H9 (cell line): ENCODE data around the gene TNIK. TPM values are rescaled to one million over a fixed set of nuclear protein-coding genes. Genes with fewer than 3 reads are reported as not detected.

Source experiments
- DNase-seq: peaks from one replicate; pipeline ENCODE4 v3.0.0-alpha.2; 2017
- H2AFZ ChIP-seq: one replicate; pipeline ENCODE4 v1.6.1; 2013; ENCODE audit warnings: mild to moderate bottlenecking, low read length, control low read depth, moderate library complexity
- H2AK5ac ChIP-seq: 2 replicates; pipeline ENCODE4 v1.6.1; 2013; ENCODE audit warnings: low read length, control low read depth, mixed read lengths; ENCODE audit not compliant: insufficient read length
- H2BK120ac ChIP-seq: one replicate; pipeline ENCODE4 v1.6.1; 2013; ENCODE audit warnings: low read depth, mild to moderate bottlenecking, low read length, control low read depth, inconsistent platforms; ENCODE audit not compliant: poor library complexity, severe bottlenecking
- H2BK12ac ChIP-seq: 2 replicates; pipeline ENCODE4 v1.6.1; 2013; ENCODE audit warnings: low read length, control low read depth, mixed read lengths, low read depth; ENCODE audit not compliant: insufficient read length
- H2BK15ac ChIP-seq: 2 replicates; pipeline ENCODE4 v1.6.1; 2013; ENCODE audit warnings: low read depth, low read length, control low read depth
- H2BK20ac ChIP-seq: one replicate; pipeline ENCODE4 v1.6.1; 2013; ENCODE audit warnings: low read depth, mild to moderate bottlenecking, low read length, control low read depth, inconsistent platforms; ENCODE audit not compliant: poor library complexity, severe bottlenecking
- H2BK5ac ChIP-seq: 2 replicates; pipeline ENCODE4 v1.6.1; 2013; ENCODE audit warnings: low read length, control low read depth, mixed read lengths; ENCODE audit not compliant: insufficient read length
- H3K14ac ChIP-seq: 2 replicates; pipeline ENCODE4 v1.6.1; 2013; ENCODE audit warnings: low read length, control low read depth; ENCODE audit not compliant: insufficient read depth
- H3K18ac ChIP-seq: 2 replicates; pipeline ENCODE4 v1.6.1; 2013; ENCODE audit warnings: low read depth, mild to moderate bottlenecking, mixed read lengths, low read length, control low read depth; ENCODE audit not compliant: insufficient read length
- H3K23ac ChIP-seq: 2 replicates; pipeline ENCODE4 v1.6.1; 2013; ENCODE audit warnings: low read length, control low read depth, mixed read lengths, low read depth; ENCODE audit not compliant: insufficient read length
- H3K23me2 ChIP-seq: 2 replicates; pipeline ENCODE4 v1.6.1; 2013; ENCODE audit warnings: low read depth, mild to moderate bottlenecking, mixed read lengths, low read length, control low read depth; ENCODE audit not compliant: insufficient read length, poor library complexity, severe bottlenecking
- H3K27ac ChIP-seq: 2 replicates; pipeline ENCODE4 v1.5.1; 2013; ENCODE audit warnings: low read length, control low read depth, mixed read lengths, low read depth; ENCODE audit not compliant: insufficient read length
- H3K27me3 ChIP-seq: 2 replicates; pipeline ENCODE4 v1.6.1; 2013; ENCODE audit warnings: low read length, control low read depth, inconsistent platforms; ENCODE audit not compliant: insufficient read depth
- H3K4ac ChIP-seq: 2 replicates; pipeline ENCODE4 v1.6.1; 2013; ENCODE audit warnings: low read depth, mild to moderate bottlenecking, control low read depth, inconsistent platforms, low read length, moderate library complexity
- H3K4me1 ChIP-seq: 2 replicates; pipeline ENCODE4 v1.6.1; 2013; ENCODE audit warnings: low read length, control low read depth, inconsistent platforms; ENCODE audit not compliant: insufficient read depth
- H3K4me2 ChIP-seq: 2 replicates; pipeline ENCODE4 v1.6.1; 2013; ENCODE audit warnings: low read length, control low read depth, mixed read lengths; ENCODE audit not compliant: insufficient read length, insufficient read depth
- H3K56ac ChIP-seq: 2 replicates; pipeline ENCODE4 v1.6.1; 2013; ENCODE audit warnings: low read depth, mild to moderate bottlenecking, mixed read lengths, low read length, control low read depth; ENCODE audit not compliant: insufficient read length
- H3K79me1 ChIP-seq: 2 replicates; pipeline ENCODE4 v1.6.1; 2013; ENCODE audit warnings: low read depth, mild to moderate bottlenecking, moderate library complexity, low read length, control low read depth, inconsistent platforms; ENCODE audit not compliant: insufficient read depth, poor library complexity, severe bottlenecking
- H3K79me2 ChIP-seq: 2 replicates; pipeline ENCODE4 v1.6.1; 2013; ENCODE audit warnings: low read length, control low read depth, inconsistent platforms; ENCODE audit not compliant: insufficient read depth
- H3K9ac ChIP-seq: 2 replicates; pipeline ENCODE4 v1.6.1; 2013; ENCODE audit warnings: low read length, control low read depth, mixed read lengths; ENCODE audit not compliant: insufficient read length; ENCODE audit errors: extremely low read depth
- H3K9me3 ChIP-seq: one replicate; pipeline ENCODE4 v1.6.1; 2013; ENCODE audit warnings: low read depth, low read length, inconsistent platforms; ENCODE audit not compliant: control insufficient read depth
- H3T11ph ChIP-seq: one replicate; pipeline ENCODE4 v1.6.1; 2013; ENCODE audit warnings: mild to moderate bottlenecking, low read length, control low read depth, inconsistent platforms
- H4K20me1 ChIP-seq: one replicate; pipeline ENCODE4 v1.6.1; 2013; ENCODE audit not compliant: control insufficient read depth, insufficient read length, insufficient read depth
- H4K5ac ChIP-seq: 2 replicates; pipeline ENCODE4 v1.6.1; 2013; ENCODE audit warnings: low read depth, mild to moderate bottlenecking, mixed read lengths, low read length, control low read depth; ENCODE audit not compliant: insufficient read length
- H4K8ac ChIP-seq: replicated peaks from 2 replicates; pipeline ENCODE4 v1.6.1; 2013; ENCODE audit warnings: low read length, control low read depth, mixed read lengths, low read depth; ENCODE audit not compliant: insufficient read length
- H4K91ac ChIP-seq: 2 replicates; pipeline ENCODE4 v1.6.1; 2013; ENCODE audit warnings: low read depth, mild to moderate bottlenecking, moderate library complexity, mixed read lengths, low read length, control low read depth; ENCODE audit not compliant: insufficient read length
- H3K27ac Mint-ChIP-seq, 3 experiments: 2 replicates in 2 of 3; 3 replicates in 1 of 3; pipeline ENCODE4 v1.8.0; 2020 to 2021; ENCODE audit warnings: mixed read lengths in 3 of 3, mild to moderate bottlenecking in 1 of 3, moderate library complexity in 1 of 3
- H3K27me3 Mint-ChIP-seq: 2 replicates; pipeline ENCODE4 v1.8.0; 2021; ENCODE audit warnings: low read depth, mild to moderate bottlenecking, moderate library complexity, mixed read lengths
- H3K36me3 Mint-ChIP-seq, 3 experiments: 2 replicates in 2 of 3; 3 replicates in 1 of 3; pipeline ENCODE4 v1.8.0; 2020 to 2021; ENCODE audit warnings: low read depth in 3 of 3, mixed read lengths in 3 of 3; ENCODE audit not compliant: insufficient read depth in 1 of 3
- H3K4me1 Mint-ChIP-seq, 2 experiments: 2 replicates each; pipeline ENCODE4 v1.8.0; 2020; ENCODE audit warnings: mixed read lengths in 2 of 2
- H3K4me3 Mint-ChIP-seq, 2 experiments: 2 replicates in 1 of 2; 3 replicates in 1 of 2; pipeline ENCODE4 v1.8.0; 2020 to 2021; ENCODE audit warnings: mild to moderate bottlenecking in 2 of 2, mixed read lengths in 2 of 2, moderate library complexity in 1 of 2
- H3K9me3 Mint-ChIP-seq, 2 experiments: 2 replicates in 1 of 2; 3 replicates in 1 of 2; pipeline ENCODE4 v1.8.0; 2020; ENCODE audit warnings: mild to moderate bottlenecking in 2 of 2, mixed read lengths in 2 of 2, moderate library complexity in 1 of 2
- CTCF ChIP-seq: fragments of 200-600 bp; sonication (generic); conservative IDR thresholded peaks from 3 replicates; pipeline ENCODE4 v1.8.0; 2021; ENCODE audit warnings: antibody characterized with exemption, mild to moderate bottlenecking
- WGBS: extraction: QIAGEN DNeasy Blood & Tissue Kit; methylation state at CpG from one replicate; pipeline ENCODE4 v1.1.7; 2013; ENCODE audit warnings: missing lambda C conversion rate, low lambda C conversion rate, mixed read lengths; ENCODE audit not compliant: insufficient read length; ENCODE audit errors: extremely low coverage; 5-methylcytosine and 5-hydroxymethylcytosine counted together
- total RNA-seq: library from RNA; stranded (reverse); gene quantifications from 2 replicates; pipeline ENCODE4 v1.2.1, GENCODE V29; 2021

TNIK gene
- total RNA-seq, 1 experiment from 2014 or later: 15.9 TPM

DNA sequence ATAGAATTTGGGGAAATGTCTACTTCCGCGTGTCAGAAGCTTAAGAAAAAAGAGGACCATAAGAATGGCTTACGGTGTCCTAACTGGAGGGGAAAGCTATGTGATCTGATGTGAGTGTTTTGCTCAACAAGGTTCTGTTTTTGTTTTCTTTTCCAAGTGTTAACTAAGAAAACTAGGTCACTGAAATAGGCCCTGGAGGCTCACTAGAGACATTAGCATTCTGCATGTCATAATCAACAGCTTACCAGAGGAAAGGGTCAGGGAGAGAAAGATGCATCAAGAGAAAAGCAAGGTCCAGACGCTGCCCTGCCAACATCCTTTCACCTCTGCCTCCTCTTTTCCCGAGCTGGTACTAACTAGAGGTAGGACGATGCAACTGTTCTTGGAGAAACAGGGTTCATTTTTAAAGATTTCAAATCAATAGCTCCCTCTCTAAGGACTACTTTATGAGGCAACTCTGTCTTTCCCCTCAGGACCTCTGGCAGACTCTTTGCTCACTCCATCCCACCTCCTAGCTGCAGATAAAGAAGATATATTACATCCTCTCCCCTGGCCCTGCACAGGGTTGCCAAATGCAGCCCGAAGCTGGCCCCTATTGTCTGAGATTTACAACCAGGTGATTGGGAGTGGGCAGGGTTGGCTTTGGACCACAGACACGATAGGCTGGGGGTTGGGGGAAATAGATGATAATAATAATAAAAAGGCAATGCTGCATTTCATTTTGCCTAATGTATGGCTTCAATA, 223.8 kb downstream of the TNIK start:
- WGBS: no CpG with 5 or more reads among the region's 8 CpGs
- H3K4me1 Mint-ChIP-seq: peaks cover 21 to 29% of the 10 kb centered on the region in 2 experiments
- Histone ChIP-seq H3K23me2 (no peaks in the 10 kb centered on the region), H3K4me2 (no peak overlapping the region), H3T11ph (no peak overlapping the region), H3K4ac (no peak overlapping the region), H2BK120ac (no peak overlapping the region), H2BK5ac (no peak overlapping the region), H2BK20ac (no peak overlapping the region), H3K9ac (no peak overlapping the region), H3K79me1 (no peaks in the 10 kb centered on the region), H3K14ac (no peak overlapping the region), H3K56ac (no peak overlapping the region), H3K23ac (no peak overlapping the region), H3K79me2 (no peaks in the 10 kb centered on the region), H3K27ac (no peak overlapping the region), H4K20me1 (no peaks in the 10 kb centered on the region), H2BK12ac (no peak overlapping the region), H2AFZ (no peak overlapping the region), H4K91ac (no peak overlapping the region), H4K5ac (no peak overlapping the region), H4K8ac (no peak overlapping the region), H3K9me3 (no peaks in the 10 kb centered on the region), H3K18ac (no peak overlapping the region), H2BK15ac (no peak overlapping the region), H3K4me1 (peaks cover 7% of the 10 kb centered on the region; the same call in 1 of the 2 replicates), H2AK5ac (no peak overlapping the region), H3K27me3 (no peaks in the 10 kb centered on the region)
- peaks cover 0 to 3% (median 0%) of the 10 kb centered on the region in 3 experiments; a peak in 1 of 7 replicates for H3K36me3 Mint-ChIP-seq
- no peaks in the 10 kb centered on the region for H3K9me3 Mint-ChIP-seq
- no peak overlapping the region for H3K4me3 Mint-ChIP-seq
- H3K27ac Mint-ChIP-seq: peak overlapping the region; percentile 24 to 78 (median 57); a peak in 5 of 7 replicates
- no peaks in the 10 kb centered on the region for H3K27me3 Mint-ChIP-seq
- DNase-seq: no peak
- no peak for TF ChIP-seq CTCF
